ENCODE data around the gene FAM170B.

The FAM170B gene

DNA sequence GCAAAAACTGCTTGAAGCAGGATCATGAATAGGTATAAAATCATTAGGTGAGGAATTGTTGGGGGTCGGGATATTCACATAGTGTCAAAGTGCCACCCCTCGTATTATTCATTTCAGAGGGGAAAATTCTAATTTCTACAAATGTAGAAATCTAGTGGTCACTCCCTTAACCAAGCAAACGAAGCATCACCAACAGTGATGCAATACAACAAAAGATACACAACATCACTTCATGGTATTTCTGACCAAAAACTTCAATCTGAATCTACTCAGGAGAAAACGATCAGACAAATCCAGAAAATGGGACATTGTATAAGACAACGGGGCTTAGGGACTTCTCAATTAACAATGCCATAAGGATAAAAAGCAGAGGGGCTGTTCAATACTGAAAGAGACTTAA lies 26.3 kb upstream of the FAM170B start (continued):
- TF ChIP-seq, protein P1, sequence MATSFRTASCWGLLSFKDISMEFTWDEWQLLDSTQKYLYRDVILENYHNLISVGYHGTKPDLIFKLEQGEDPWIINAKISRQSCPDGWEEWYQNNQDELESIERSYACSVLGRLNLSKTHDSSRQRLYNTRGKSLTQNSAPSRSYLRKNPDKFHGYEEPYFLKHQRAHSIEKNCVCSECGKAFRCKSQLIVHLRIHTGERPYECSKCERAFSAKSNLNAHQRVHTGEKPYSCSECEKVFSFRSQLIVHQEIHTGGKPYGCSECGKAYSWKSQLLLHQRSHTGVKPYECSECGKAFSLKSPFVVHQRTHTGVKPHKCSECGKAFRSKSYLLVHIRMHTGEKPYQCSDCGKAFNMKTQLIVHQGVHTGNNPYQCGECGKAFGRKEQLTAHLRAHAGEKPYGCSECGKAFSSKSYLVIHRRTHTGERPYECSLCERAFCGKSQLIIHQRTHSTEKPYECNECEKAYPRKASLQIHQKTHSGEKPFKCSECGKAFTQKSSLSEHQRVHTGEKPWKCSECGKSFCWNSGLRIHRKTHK (tag by site-specific recombination; IDR thresholded peaks at IDR 0.05): no peak
- TF ChIP-seq ZNF404 (tag by site-specific recombination; IDR thresholded peaks at IDR 0.05) (no peak), ZNF19 (tag by site-specific recombination; IDR thresholded peaks at IDR 0.05; ENCODE audit: low read depth) (no peak), GLI2 (tag by site-specific recombination; IDR thresholded peaks at IDR 0.05; ENCODE audit: borderline replicate concordance, low read depth) (no peak), ZNF530 (tag by site-specific recombination; IDR thresholded peaks at IDR 0.05; ENCODE audit: low read depth) (no peak), ZNF157 (tag by site-specific recombination; IDR thresholded peaks at IDR 0.05) (no peak), ZNF514 (tag by site-specific recombination; IDR thresholded peaks at IDR 0.05) (no peak)
- TF ChIP-seq, protein P2, sequence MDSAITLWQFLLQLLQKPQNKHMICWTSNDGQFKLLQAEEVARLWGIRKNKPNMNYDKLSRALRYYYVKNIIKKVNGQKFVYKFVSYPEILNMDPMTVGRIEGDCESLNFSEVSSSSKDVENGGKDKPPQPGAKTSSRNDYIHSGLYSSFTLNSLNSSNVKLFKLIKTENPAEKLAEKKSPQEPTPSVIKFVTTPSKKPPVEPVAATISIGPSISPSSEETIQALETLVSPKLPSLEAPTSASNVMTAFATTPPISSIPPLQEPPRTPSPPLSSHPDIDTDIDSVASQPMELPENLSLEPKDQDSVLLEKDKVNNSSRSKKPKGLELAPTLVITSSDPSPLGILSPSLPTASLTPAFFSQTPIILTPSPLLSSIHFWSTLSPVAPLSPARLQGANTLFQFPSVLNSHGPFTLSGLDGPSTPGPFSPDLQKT (IDR thresholded peaks at IDR 0.05; ENCODE audit: borderline replicate concordance, low read depth, low read length): no peak

DNA sequence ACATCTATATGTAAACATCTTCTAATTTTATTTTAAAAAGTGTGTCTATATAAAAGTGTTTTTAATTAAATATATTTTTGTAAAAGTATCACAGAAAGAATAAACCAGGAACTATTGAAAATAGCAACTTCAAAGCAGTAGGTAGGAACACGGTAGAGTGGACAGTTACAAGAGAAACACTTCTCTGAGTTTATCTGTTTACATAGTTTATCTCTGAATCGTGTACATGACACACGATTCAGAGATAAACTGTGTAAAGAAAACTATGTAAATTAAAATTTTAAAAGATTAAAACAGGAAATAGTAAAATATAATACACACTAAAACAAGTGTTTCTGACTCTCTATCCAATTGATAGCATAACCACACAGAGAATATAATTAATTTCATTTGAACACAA lies 25.1 kb upstream of the FAM170B start:
- Histone ChIP-seq H3K4me1 (ENCODE audit: control insufficient read depth, insufficient read depth, low read length) (no peaks in the 10 kb centered on the region), H3K36me3 (ENCODE audit: control insufficient read depth in 2 of 2, insufficient read depth in 1 of 2, low read length in 2 of 2) (no peaks in the 10 kb centered on the region), H3K4me3 (ENCODE audit: low read depth, low read length) (no peak overlapping the region), H3K9me3 (ENCODE audit: control insufficient read depth, insufficient read depth, low read depth, low read length) (no peaks in the 10 kb centered on the region), H3K27ac (ENCODE audit: extremely low read depth, low read depth, low read length) (no peak overlapping the region)
- no peak for TF ChIP-seq WT1 (tag by site-specific recombination; IDR thresholded peaks at IDR 0.05)
- no peak for TF ChIP-seq ZNF623 (tag by site-specific recombination; IDR thresholded peaks at IDR 0.05)
- no peak for TF ChIP-seq ZNF529 (tag by site-specific recombination; IDR thresholded peaks at IDR 0.05; ENCODE audit: insufficient replicate concordance)
- no peak for TF ChIP-seq ZNF558 (tag by site-specific recombination; IDR thresholded peaks at IDR 0.05)
- no peak for TF ChIP-seq ZNF426 (tag by site-specific recombination; IDR thresholded peaks at IDR 0.05)
- TF ChIP-seq, protein P3, sequence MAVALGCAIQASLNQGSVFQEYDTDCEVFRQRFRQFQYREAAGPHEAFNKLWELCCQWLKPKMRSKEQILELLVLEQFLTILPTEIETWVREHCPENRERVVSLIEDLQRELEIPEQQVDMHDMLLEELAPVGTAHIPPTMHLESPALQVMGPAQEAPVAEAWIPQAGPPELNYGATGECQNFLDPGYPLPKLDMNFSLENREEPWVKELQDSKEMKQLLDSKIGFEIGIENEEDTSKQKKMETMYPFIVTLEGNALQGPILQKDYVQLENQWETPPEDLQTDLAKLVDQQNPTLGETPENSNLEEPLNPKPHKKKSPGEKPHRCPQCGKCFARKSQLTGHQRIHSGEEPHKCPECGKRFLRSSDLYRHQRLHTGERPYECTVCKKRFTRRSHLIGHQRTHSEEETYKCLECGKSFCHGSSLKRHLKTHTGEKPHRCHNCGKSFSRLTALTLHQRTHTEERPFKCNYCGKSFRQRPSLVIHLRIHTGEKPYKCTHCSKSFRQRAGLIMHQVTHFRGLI (tag by site-specific recombination; IDR thresholded peaks at IDR 0.05): no peak
- TF ChIP-seq, protein P4, sequence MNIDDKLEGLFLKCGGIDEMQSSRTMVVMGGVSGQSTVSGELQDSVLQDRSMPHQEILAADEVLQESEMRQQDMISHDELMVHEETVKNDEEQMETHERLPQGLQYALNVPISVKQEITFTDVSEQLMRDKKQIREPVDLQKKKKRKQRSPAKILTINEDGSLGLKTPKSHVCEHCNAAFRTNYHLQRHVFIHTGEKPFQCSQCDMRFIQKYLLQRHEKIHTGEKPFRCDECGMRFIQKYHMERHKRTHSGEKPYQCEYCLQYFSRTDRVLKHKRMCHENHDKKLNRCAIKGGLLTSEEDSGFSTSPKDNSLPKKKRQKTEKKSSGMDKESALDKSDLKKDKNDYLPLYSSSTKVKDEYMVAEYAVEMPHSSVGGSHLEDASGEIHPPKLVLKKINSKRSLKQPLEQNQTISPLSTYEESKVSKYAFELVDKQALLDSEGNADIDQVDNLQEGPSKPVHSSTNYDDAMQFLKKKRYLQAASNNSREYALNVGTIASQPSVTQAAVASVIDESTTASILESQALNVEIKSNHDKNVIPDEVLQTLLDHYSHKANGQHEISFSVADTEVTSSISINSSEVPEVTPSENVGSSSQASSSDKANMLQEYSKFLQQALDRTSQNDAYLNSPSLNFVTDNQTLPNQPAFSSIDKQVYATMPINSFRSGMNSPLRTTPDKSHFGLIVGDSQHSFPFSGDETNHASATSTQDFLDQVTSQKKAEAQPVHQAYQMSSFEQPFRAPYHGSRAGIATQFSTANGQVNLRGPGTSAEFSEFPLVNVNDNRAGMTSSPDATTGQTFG (tag by site-specific recombination; IDR thresholded peaks at IDR 0.05; ENCODE audit: borderline replicate concordance): no peak
- no peak for TF ChIP-seq ZFP37 (tag by site-specific recombination; IDR thresholded peaks at IDR 0.05)
- no peak for TF ChIP-seq ZNF600 (tag by site-specific recombination; IDR thresholded peaks at IDR 0.05)
- TF ChIP-seq ZFP69B (tag by site-specific recombination; IDR thresholded peaks at IDR 0.05): no peak
- no peak for TF ChIP-seq SCRT2 (tag by site-specific recombination; IDR thresholded peaks at IDR 0.05)
- no peak for TF ChIP-seq ZNF211 (tag by site-specific recombination; IDR thresholded peaks at IDR 0.05; ENCODE audit: low read depth)
- no peak for TF ChIP-seq YY1 (tag by site-specific recombination; IDR thresholded peaks at IDR 0.05)
- no peak for TF ChIP-seq ZNF350 (tag by site-specific recombination; IDR thresholded peaks at IDR 0.05)
- TF ChIP-seq ZNF169 (tag by site-specific recombination; IDR thresholded peaks at IDR 0.05): no peak
- TF ChIP-seq, protein P5, sequence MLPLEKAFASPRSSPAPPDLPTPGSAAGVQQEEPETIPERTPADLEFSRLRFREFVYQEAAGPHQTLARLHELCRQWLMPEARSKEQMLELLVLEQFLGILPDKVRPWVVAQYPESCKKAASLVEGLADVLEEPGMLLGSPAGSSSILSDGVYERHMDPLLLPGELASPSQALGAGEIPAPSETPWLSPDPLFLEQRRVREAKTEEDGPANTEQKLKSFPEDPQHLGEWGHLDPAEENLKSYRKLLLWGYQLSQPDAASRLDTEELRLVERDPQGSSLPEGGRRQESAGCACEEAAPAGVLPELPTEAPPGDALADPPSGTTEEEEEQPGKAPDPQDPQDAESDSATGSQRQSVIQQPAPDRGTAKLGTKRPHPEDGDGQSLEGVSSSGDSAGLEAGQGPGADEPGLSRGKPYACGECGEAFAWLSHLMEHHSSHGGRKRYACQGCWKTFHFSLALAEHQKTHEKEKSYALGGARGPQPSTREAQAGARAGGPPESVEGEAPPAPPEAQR (tag by site-specific recombination; IDR thresholded peaks at IDR 0.05): no peak
- CTCF ChIA-PET: no interaction called here
- POLR2A ChIA-PET: no interaction called here
